Measurements from ENCODE around the gene KLHL25.

KLHL25 gene

GRCh38 chr15:85748176-85748575 is 46.5 kb downstream of the KLHL25 start:
- no peak for DNase-seq (ENCODE audit: low spot score)

- DNase-seq (ENCODE audit: low spot score): no peak
Measured at GRCh38 chr15:85746641-85747040, 48.1 kb downstream of the KLHL25 start.

- no peak for DNase-seq (ENCODE audit: low spot score)
Measured at GRCh38 chr15:85745525-85746150, 49.1 kb downstream of the KLHL25 start.

- DNase-seq (ENCODE audit: low spot score): no peak
Measured at GRCh38 chr15:85745023-85745422, 49.7 kb downstream of the KLHL25 start.

GRCh38 chr15:85744579-85744978 is 50.1 kb downstream of the KLHL25 start:
- no peak for DNase-seq (ENCODE audit: low spot score)

GRCh38 chr15:85743392-85744055 is 51.2 kb downstream of the KLHL25 start:
- DNase-seq (ENCODE audit: low spot score): no peak

GRCh38 chr15:85742186-85742821 is 52.4 kb downstream of the KLHL25 start:
- no peak for DNase-seq (ENCODE audit: low spot score)

- no peak for DNase-seq (ENCODE audit: low spot score)
Measured at GRCh38 chr15:85741662-85742061, 53.1 kb downstream of the KLHL25 start.

- no peak for DNase-seq (ENCODE audit: low spot score)
Measured at GRCh38 chr15:85741021-85741421, 53.7 kb downstream of the KLHL25 start.

GRCh38 chr15:85737061-85737460 is 57.7 kb downstream of the KLHL25 start:
- DNase-seq (ENCODE audit: low spot score): no peak

- DNase-seq (ENCODE audit: low spot score): no peak
Measured at GRCh38 chr15:85733416-85733815, 61.3 kb downstream of the KLHL25 start.

GRCh38 chr15:85730001-85730820 is 64.5 kb downstream of the KLHL25 start:
- DNase-seq (ENCODE audit: low spot score): peak; percentile 76

- no peak for DNase-seq (ENCODE audit: low spot score)
Measured at GRCh38 chr15:85727068-85727467, 67.7 kb downstream of the KLHL25 start.

- no peak for DNase-seq (ENCODE audit: low spot score)
Measured at GRCh38 chr15:85726454-85726853, 68.3 kb downstream of the KLHL25 start.

GRCh38 chr15:85725564-85725963 is 69.2 kb downstream of the KLHL25 start:
- no peak for DNase-seq (ENCODE audit: low spot score)

- DNase-seq (ENCODE audit: low spot score): no peak
Measured at GRCh38 chr15:85725019-85725418, 69.7 kb downstream of the KLHL25 start.

- no peak for DNase-seq (ENCODE audit: low spot score)
Measured at GRCh38 chr15:85723960-85724945, 70.5 kb downstream of the KLHL25 start.

- no peak for DNase-seq (ENCODE audit: low spot score)
Measured at GRCh38 chr15:85722374-85723152, 72.2 kb downstream of the KLHL25 start.

GRCh38 chr15:85718981-85719380 is 75.7 kb downstream of the KLHL25 start:
- DNase-seq (ENCODE audit: low spot score): no peak

GRCh38 chr15:85718271-85718971 is 76.3 kb downstream of the KLHL25 start:
- DNase-seq (ENCODE audit: low spot score): no peak
